Measurements from ENCODE around the gene ANKRD33. TPM values are rescaled to one million over a fixed set of nuclear protein-coding genes. Genes with fewer than 3 reads are reported as not detected.
A peak's percentile ranks its signal among the peaks of the same experiment; 100 is the strongest.

ANKRD33 gene
- total and polyA plus RNA-seq, 2 of the 8 experiments (the other 6 are each of a cell fraction or from before 2014, with no cell fraction given): 0.41 to 0.53 TPM

DNA sequence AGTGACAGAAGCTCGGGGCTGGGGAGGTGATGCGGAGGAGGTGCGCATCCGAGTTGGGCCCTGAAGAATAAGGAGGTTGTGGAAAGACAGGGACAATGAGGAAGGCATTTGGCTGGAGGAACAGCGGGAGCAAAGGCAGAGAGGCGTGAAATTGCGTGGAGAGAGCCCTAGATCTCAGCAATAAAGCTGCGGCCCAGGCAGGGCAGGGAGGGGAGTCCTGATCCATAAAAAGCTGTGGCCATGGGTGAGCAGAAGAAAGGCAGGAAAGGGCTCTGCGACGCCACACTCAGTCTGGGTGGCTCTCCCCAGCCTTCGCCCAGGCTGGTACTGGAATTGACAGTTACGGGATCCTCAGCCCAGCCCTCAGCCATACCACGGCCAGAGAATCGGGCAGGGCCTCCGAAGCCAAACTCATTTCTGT lies 41.6 kb upstream of the ANKRD33 start:
- Histone ChIP-seq H3K23ac (ENCODE audit: insufficient read length) (no peak overlapping the region), H3K4me1 (replicated peaks in 1 of 4; ENCODE audit: control insufficient read depth in 3 of 4, insufficient read depth in 4 of 4, low read length in 3 of 4) (peaks cover 12 to 37% (median 26%) of the 10 kb centered on the region in 4 experiments), H3K18ac (ENCODE audit: extremely low read depth, low read length) (peak overlapping the region; percentile 32), H3K4me3 (ENCODE audit: extremely low read depth in 1 of 4, insufficient read depth in 2 of 4, low read depth in 3 of 4, low read length in 4 of 4) (peak overlapping the region in 3 of 4 experiments; percentile 20 to 86 (median 21); a peak in 4 of 8 replicates), H3K27me3 (replicated peaks in 1 of 4; ENCODE audit: control insufficient read depth in 3 of 4, extremely low read depth in 1 of 4, insufficient read depth in 3 of 4, low read length in 3 of 4) (peaks cover 6 to 25% (median 23%) of the 10 kb centered on the region in 4 experiments), H3K4me2 (ENCODE audit: insufficient read depth in 1 of 2, low read depth in 2 of 2, low read length in 2 of 2) (peak overlapping the region; percentile 84 to 97), H3K4ac (replicated peaks; ENCODE audit: insufficient read length, low read depth, low read length) (no peak overlapping the region), H3K9me3 (ENCODE audit: insufficient read depth in 2 of 2, low read depth in 1 of 2, low read length in 1 of 2) (no peaks in the 10 kb centered on the region), H3K23me2 (ENCODE audit: low read depth, low read length) (peaks cover 18% of the 10 kb centered on the region; the same call in 1 of the 2 replicates), H2AFZ (ENCODE audit: low read length) (no peak overlapping the region), H4K8ac (ENCODE audit: extremely low read depth, insufficient read depth, low read length) (no peak overlapping the region), H4K5ac (ENCODE audit: insufficient read length, low read depth, low read length) (no peak overlapping the region), H2BK120ac (replicated peaks; ENCODE audit: low read depth, low read length) (no peak overlapping the region), H3K79me2 (ENCODE audit: control insufficient read depth in 1 of 2, insufficient read depth in 2 of 2, low read length in 2 of 2) (peaks cover 0 to 4% of the 10 kb centered on the region in 2 experiments; a peak in 2 of 4 replicates), H2BK15ac (ENCODE audit: low read length) (0 out of 2 replicates have a peak overlapping the region, but pooled peaks have one; percentile 18), H2BK20ac (ENCODE audit: low read length) (peak overlapping the region; percentile 88; the same call in 1 of the 2 replicates), H3K79me1 (ENCODE audit: low read depth, low read length) (peaks cover 5% of the 10 kb centered on the region; the same call in 1 of the 2 replicates), H4K20me1 (replicated peaks in 1 of 2; ENCODE audit: control insufficient read depth in 1 of 2, insufficient read depth in 2 of 2, low read length in 2 of 2) (peaks cover 2 to 14% of the 10 kb centered on the region in 2 experiments), H4K91ac (replicated peaks; ENCODE audit: insufficient read length, low read length) (no peak overlapping the region), H2BK5ac (ENCODE audit: low read depth, low read length) (peak overlapping the region; percentile 28; the same call in 1 of the 2 replicates), H2BK12ac (ENCODE audit: low read depth, low read length) (0 out of 2 replicates have a peak overlapping the region, but pooled peaks have one; percentile 71), H3K27ac (ENCODE audit: low read depth, low read length) (no peak overlapping the region), H3K56ac (replicated peaks; ENCODE audit: insufficient read length, low read depth, low read length) (no peak overlapping the region), H3K14ac (ENCODE audit: insufficient read length) (no peak overlapping the region), H2AK5ac (ENCODE audit: low read depth, low read length) (no peak overlapping the region), H3K36me3 (ENCODE audit: control insufficient read depth in 2 of 4, insufficient read depth in 4 of 4, low read length in 3 of 4) (no peaks in the 10 kb centered on the region), H3K9ac (replicated peaks in 1 of 4; ENCODE audit: extremely low read depth in 1 of 4, low read depth in 3 of 4, low read length in 3 of 4) (no peak overlapping the region)
- CTCF ChIA-PET (ENCODE audit: partially characterized antibody): interaction anchor here (0.8 to 2.5 kb wide), 8 partner anchors 10 to 29 kb away, joined by 3 to 17 read pairs (median 6); no protein-coding TSS in a partner anchor
- FAIRE-seq (no peak), DNase-seq (ENCODE audit: low read depth in 1 of 2, low spot score in 2 of 2) (no peak)
- TF ChIP-seq TAF1 (IDR thresholded peaks at IDR 0.05; ENCODE audit: low read depth, low read length) (no peak), RAD21 (IDR thresholded peaks at IDR 0.05 in 1 of 2, conservative IDR thresholded peaks at IDR 0.05 in 1 of 2; ENCODE audit: low read depth in 2 of 2, low read length in 2 of 2) (no peak), EZH2 (IDR thresholded peaks at IDR 0.05; ENCODE audit: low read depth, low read length, severe bottlenecking) (no peak), SP2 (IDR thresholded peaks at IDR 0.05; ENCODE audit: low read length) (no peak), GABPA (IDR thresholded peaks at IDR 0.05; ENCODE audit: borderline replicate concordance, insufficient read depth, low read length) (no peak)
- WGBS, 2 experiments (ENCODE audit: extremely low coverage in 1 of 2, insufficient coverage in 1 of 2, insufficient read length in 1 of 2, insufficient replicate concordance in 2 of 2, low coverage in 1 of 2, low lambda C conversion rate in 2 of 2, missing lambda C conversion rate in 1 of 2): 55% methylated on average over 15 of the region's 15 CpGs; no CpG with 5 or more reads in 1 of the 2 experiments
- POLR2A ChIA-PET (ENCODE audit: partially characterized antibody): interaction anchor here (0.7 to 2.5 kb wide), 5 partner anchors 9 to 904 kb away, joined by 3 to 10 read pairs (median 6); no protein-coding TSS in a partner anchor

Measured in H1 (cell line).